Chondrocyte (in vitro differentiated cells): ENCODE results near the gene BCKDHA. TPM values are rescaled to one million over a fixed set of nuclear protein-coding genes. Genes with fewer than 3 reads are reported as not detected.

ENCODE experiments used
- DNase-seq: peaks from one replicate; pipeline ENCODE4 v3.0.0; 2021; ENCODE audit warnings: mixed read lengths, low spot score
- H3K27ac Mint-ChIP-seq: one replicate; pipeline ENCODE4 v1.8.0; 2021; ENCODE audit warnings: mild to moderate bottlenecking, moderate library complexity, mixed read lengths; ENCODE audit not compliant: unreplicated experiment
- H3K27me3 Mint-ChIP-seq: 2 replicates; pipeline ENCODE4 v1.8.0; 2021; ENCODE audit warnings: low read depth, mixed read lengths
- H3K36me3 Mint-ChIP-seq: 2 replicates; pipeline ENCODE4 v1.8.0; 2021; ENCODE audit warnings: low read depth, mixed read lengths
- H3K4me1 Mint-ChIP-seq: 2 replicates; pipeline ENCODE4 v1.8.0; 2021; ENCODE audit warnings: low read depth, mild to moderate bottlenecking, mixed read lengths
- H3K4me3 Mint-ChIP-seq: one replicate; pipeline ENCODE4 v1.8.0; 2021; ENCODE audit warnings: mild to moderate bottlenecking, moderate library complexity, mixed read lengths; ENCODE audit not compliant: unreplicated experiment
- H3K9me3 Mint-ChIP-seq: 2 replicates; pipeline ENCODE4 v1.8.0; 2021; ENCODE audit warnings: low read depth, mixed read lengths
- total RNA-seq: library from RNA; stranded (reverse); gene quantifications from 3 replicates; pipeline ENCODE4 v1.2.1, GENCODE V29; 2021
- TF ChIP-seq, protein P1 (sequence below): fragments of 200-600 bp; sonication (generic); IDR thresholded peaks from 2 replicates; pipeline ENCODE4 v1.5.0; 2021; ENCODE audit warnings: antibody characterized with exemption, mild to moderate bottlenecking, moderate library complexity

The BCKDHA gene
- total RNA-seq, 1 donor from 2014 or later = 14.0 TPM

DNA sequence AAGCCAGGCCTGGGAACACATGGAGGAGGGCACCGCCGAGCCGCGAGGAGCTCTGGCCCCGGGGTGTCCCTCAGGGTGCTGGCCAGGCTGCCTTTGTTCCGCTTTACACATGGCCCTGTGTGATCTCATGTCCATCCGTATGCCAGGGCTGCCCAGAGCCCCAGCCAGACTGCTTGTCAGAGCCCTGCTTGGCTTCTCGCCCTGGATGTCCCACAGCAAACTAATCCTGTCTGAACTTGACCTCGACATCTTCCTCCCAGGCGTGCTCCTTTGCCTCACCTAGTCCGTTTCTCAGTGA, 14.3 kb downstream of the BCKDHA start:
- Mint-ChIP-seq H3K27ac (no peak overlapping the region), H3K4me3 (no peak overlapping the region), H3K36me3 (peaks cover 14% of the 10 kb centered on the region), H3K27me3 (no peaks in the 10 kb centered on the region), H3K4me1 (peaks cover 10% of the 10 kb centered on the region), H3K9me3 (no peaks in the 10 kb centered on the region)
- TF ChIP-seq, protein P1, sequence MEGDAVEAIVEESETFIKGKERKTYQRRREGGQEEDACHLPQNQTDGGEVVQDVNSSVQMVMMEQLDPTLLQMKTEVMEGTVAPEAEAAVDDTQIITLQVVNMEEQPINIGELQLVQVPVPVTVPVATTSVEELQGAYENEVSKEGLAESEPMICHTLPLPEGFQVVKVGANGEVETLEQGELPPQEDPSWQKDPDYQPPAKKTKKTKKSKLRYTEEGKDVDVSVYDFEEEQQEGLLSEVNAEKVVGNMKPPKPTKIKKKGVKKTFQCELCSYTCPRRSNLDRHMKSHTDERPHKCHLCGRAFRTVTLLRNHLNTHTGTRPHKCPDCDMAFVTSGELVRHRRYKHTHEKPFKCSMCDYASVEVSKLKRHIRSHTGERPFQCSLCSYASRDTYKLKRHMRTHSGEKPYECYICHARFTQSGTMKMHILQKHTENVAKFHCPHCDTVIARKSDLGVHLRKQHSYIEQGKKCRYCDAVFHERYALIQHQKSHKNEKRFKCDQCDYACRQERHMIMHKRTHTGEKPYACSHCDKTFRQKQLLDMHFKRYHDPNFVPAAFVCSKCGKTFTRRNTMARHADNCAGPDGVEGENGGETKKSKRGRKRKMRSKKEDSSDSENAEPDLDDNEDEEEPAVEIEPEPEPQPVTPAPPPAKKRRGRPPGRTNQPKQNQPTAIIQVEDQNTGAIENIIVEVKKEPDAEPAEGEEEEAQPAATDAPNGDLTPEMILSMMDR = no peak
- DNase-seq = no peak

DNA sequence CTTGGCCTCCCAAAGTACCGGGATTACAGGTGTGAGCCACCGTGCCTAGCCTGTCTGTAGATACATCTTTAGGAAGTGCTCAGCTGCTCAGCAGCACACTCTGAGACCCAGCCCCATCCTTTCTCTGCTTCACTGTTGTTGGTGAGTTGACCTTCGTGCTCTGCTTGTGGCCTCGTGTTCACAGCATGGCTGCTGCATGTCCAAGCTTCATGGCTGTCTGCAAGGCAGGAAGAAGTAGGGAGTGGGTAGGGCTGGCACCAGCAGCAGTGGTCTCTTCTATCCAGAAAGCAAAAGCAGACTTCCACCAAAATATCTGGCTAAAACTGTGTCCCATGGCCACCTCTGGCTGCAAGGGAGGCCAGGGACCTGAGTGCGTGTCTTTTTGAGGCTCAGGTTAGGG, 15.3 kb downstream of the BCKDHA start:
- Mint-ChIP-seq H3K4me3 (no peak overlapping the region), H3K36me3 (peaks cover 16% of the 10 kb centered on the region), H3K27me3 (no peaks in the 10 kb centered on the region), H3K27ac (no peak overlapping the region), H3K4me1 (peaks cover 6% of the 10 kb centered on the region), H3K9me3 (no peaks in the 10 kb centered on the region)
- no peak for DNase-seq
- TF ChIP-seq, protein P1 = no peak

GRCh38 chr19:41413947-41414346, 16.3 kb downstream of the BCKDHA start:
- no peaks in the 10 kb centered on the region for H3K27me3 Mint-ChIP-seq
- no peak for DNase-seq
- peaks cover 6% of the 10 kb centered on the region for H3K4me1 Mint-ChIP-seq
- H3K27ac Mint-ChIP-seq = no peak overlapping the region
- TF ChIP-seq, protein P1 = no peak
- H3K4me3 Mint-ChIP-seq = no peak overlapping the region
- no peaks in the 10 kb centered on the region for H3K9me3 Mint-ChIP-seq
- H3K36me3 Mint-ChIP-seq = peaks cover 22% of the 10 kb centered on the region

GRCh38 chr19:41414461-41414860, 16.8 kb downstream of the BCKDHA start:
- Mint-ChIP-seq H3K27me3 (no peaks in the 10 kb centered on the region), H3K4me1 (peaks cover 1% of the 10 kb centered on the region), H3K36me3 (peaks cover 26% of the 10 kb centered on the region), H3K27ac (no peak overlapping the region), H3K4me3 (no peak overlapping the region), H3K9me3 (no peaks in the 10 kb centered on the region)
- DNase-seq = no peak
- TF ChIP-seq, protein P1 = no peak

DNA sequence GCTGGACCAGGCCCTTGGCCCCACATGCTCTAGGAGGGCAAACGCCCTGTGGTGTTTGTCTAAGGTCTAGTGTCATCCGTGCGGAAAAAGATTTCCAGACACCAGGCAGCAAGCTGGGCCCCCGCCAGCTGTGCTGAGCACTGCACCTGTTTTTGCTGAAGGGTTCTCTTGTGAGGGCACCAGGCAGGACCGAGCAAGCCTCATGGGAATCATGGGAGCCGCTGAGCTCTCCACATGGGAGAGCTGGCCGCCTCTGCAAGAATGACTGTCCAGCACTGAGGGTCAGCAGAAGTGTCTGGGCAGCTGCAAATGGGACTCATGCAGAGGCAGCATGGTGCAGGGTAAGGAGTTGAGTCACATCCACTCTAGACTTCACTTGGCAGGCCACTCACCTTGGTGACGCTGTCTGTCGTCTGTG, 17.5 kb downstream of the BCKDHA start:
- no peak for DNase-seq
- Mint-ChIP-seq H3K36me3 (peaks cover 26% of the 10 kb centered on the region), H3K4me3 (no peak overlapping the region), H3K9me3 (no peaks in the 10 kb centered on the region), H3K27ac (no peak overlapping the region), H3K27me3 (no peaks in the 10 kb centered on the region), H3K4me1 (no peaks in the 10 kb centered on the region)
- TF ChIP-seq, protein P1 = no peak
